T follicular helper cell (primary cell): Measurements from ENCODE around the gene OPN5.

Experiments
- DNase-seq: peaks from one replicate; pipeline ENCODE4 v3.0.0-alpha.2; 2020; ENCODE audit warnings: low read depth

OPN5 gene

GRCh38 chr6:47859175-47859574 lies 77.3 kb downstream of the OPN5 start:
- no peak for DNase-seq

- no peak for DNase-seq
Measured at GRCh38 chr6:47862731-47863130, 80.9 kb downstream of the OPN5 start.

- DNase-seq, result no peak
Measured at GRCh38 chr6:47865206-47865605, 83.4 kb downstream of the OPN5 start.

GRCh38 chr6:47875593-47875992 lies 93.8 kb downstream of the OPN5 start:
- DNase-seq, result no peak
